SK-N-MC (cell line): ENCODE measurements around the gene FDX2.
"Not testable (repeated sequence)": the region's sequence is repeated elsewhere in the genome, so short reads cannot be mapped to it uniquely, and the experiment has no call there.

Source experiments
- EZH2 ChIP-seq: fragments of 200-600 bp; sonication (generic); IDR thresholded peaks from one replicate; pipeline ENCODE4 v1.6.1; 2017; ENCODE audit warnings: antibody characterized with exemption
- POLR2AphosphoS5 ChIP-seq: IDR thresholded peaks from 2 replicates; pipeline ENCODE4 v1.6.1; 2012; ENCODE audit warnings: mild to moderate bottlenecking, low read depth, low read length, borderline replicate concordance

GRCh38 chr19:10336725-10337124, 20.9 kb upstream of the FDX2 start:
- not testable (repeated sequence) for TF ChIP-seq POLR2AphosphoS5, EZH2
